Calu3 (cell line): ENCODE data around the gene CNTNAP4. TPM values are rescaled to one million over a fixed set of nuclear protein-coding genes. Genes with fewer than 3 reads are reported as not detected.

Experiments
- BruUV-seq: library from RNA; stranded (reverse); fragments of 400-500 nt; replicated peaks from 2 replicates; lab custom pipeline; 2021; lab: Mats Ljungman, UMichigan
- CTCF ChIA-PET: fragments of 300-600 bp; sonication (Branson Sonifier 250); formaldehyde crosslinking; loops from one replicate; lab custom pipeline; 2022; ENCODE audit warnings: antibody characterized with exemption; lab: Charles Lee
- DNase-seq: peaks from one replicate; pipeline ENCODE4 v3.0.0; 2022
- H3K27ac Mint-ChIP-seq: one replicate; pipeline ENCODE4 v1.8.0; 2022; ENCODE audit warnings: mixed read lengths; ENCODE audit not compliant: unreplicated experiment
- H3K27me3 Mint-ChIP-seq: one replicate; pipeline ENCODE4 v1.8.0; 2022; ENCODE audit warnings: mixed read lengths; ENCODE audit not compliant: unreplicated experiment
- H3K36me3 Mint-ChIP-seq: one replicate; pipeline ENCODE4 v1.8.0; 2022; ENCODE audit warnings: mild to moderate bottlenecking, moderate library complexity, mixed read lengths; ENCODE audit not compliant: insufficient read depth, unreplicated experiment
- H3K4me1 Mint-ChIP-seq: one replicate; pipeline ENCODE4 v1.8.0; 2022; ENCODE audit warnings: mild to moderate bottlenecking, low read depth, mixed read lengths; ENCODE audit not compliant: unreplicated experiment
- H3K4me3 Mint-ChIP-seq: one replicate; pipeline ENCODE4 v1.8.0; 2022; ENCODE audit warnings: mild to moderate bottlenecking, low read depth, moderate library complexity, mixed read lengths; ENCODE audit not compliant: unreplicated experiment
- H3K9me3 Mint-ChIP-seq: one replicate; pipeline ENCODE4 v1.8.0; 2022; ENCODE audit warnings: low read depth, mixed read lengths; ENCODE audit not compliant: unreplicated experiment
- intact Hi-C: fragments of 100-400 bp; cut with micrococcal nuclease; formaldehyde crosslinking; loops from one replicate; pipeline ENCODE4 v1.10.0; 2022; ENCODE audit not compliant: unreplicated experiment
- total RNA-seq: library from RNA; stranded (reverse); gene quantifications from 2 replicates; pipeline ENCODE4 v1.2.3, GENCODE V29; 2022
- TF ChIP-seq, protein P1 (sequence below): fragments of 200-600 bp; IDR thresholded peaks from one replicate; pipeline ENCODE4 v1.8.0; 2022; ENCODE audit warnings: antibody characterized with exemption; ENCODE audit not compliant: unreplicated experiment

CNTNAP4 gene
- total RNA-seq, 1 experiment from 2014 or later: not detected

DNA sequence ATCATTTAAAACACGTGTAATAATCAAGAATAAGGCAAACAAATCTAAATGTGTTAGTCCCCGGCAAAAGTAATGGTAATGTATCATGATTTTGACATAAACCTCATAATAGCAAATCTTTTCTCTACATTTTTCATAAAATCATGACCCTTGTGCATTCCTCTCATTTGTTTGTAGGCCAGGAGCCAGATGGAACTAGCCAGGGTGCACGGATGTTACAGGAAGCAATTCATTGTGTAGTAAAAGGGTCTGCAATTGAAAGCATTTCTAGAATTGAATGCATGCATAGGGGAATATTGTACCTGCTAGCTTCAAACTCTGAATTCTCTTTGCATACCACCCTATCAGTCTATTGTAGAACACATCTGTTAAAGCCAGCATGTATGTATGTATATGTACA lies 66.6 kb downstream of the CNTNAP4 start:
- no TSS peak for BruUV-seq
- H3K27ac Mint-ChIP-seq: no peak overlapping the region
- H3K36me3 Mint-ChIP-seq: no peaks in the 10 kb centered on the region
- no peaks in the 10 kb centered on the region for H3K9me3 Mint-ChIP-seq
- CTCF ChIA-PET: no interaction called here
- no peak overlapping the region for H3K4me3 Mint-ChIP-seq
- H3K27me3 Mint-ChIP-seq: peaks cover 16% of the 10 kb centered on the region
- no peaks in the 10 kb centered on the region for H3K4me1 Mint-ChIP-seq
- no peak for DNase-seq
- intact Hi-C loops: no loop called here
- TF ChIP-seq, protein P1, sequence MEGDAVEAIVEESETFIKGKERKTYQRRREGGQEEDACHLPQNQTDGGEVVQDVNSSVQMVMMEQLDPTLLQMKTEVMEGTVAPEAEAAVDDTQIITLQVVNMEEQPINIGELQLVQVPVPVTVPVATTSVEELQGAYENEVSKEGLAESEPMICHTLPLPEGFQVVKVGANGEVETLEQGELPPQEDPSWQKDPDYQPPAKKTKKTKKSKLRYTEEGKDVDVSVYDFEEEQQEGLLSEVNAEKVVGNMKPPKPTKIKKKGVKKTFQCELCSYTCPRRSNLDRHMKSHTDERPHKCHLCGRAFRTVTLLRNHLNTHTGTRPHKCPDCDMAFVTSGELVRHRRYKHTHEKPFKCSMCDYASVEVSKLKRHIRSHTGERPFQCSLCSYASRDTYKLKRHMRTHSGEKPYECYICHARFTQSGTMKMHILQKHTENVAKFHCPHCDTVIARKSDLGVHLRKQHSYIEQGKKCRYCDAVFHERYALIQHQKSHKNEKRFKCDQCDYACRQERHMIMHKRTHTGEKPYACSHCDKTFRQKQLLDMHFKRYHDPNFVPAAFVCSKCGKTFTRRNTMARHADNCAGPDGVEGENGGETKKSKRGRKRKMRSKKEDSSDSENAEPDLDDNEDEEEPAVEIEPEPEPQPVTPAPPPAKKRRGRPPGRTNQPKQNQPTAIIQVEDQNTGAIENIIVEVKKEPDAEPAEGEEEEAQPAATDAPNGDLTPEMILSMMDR: no peak

DNA sequence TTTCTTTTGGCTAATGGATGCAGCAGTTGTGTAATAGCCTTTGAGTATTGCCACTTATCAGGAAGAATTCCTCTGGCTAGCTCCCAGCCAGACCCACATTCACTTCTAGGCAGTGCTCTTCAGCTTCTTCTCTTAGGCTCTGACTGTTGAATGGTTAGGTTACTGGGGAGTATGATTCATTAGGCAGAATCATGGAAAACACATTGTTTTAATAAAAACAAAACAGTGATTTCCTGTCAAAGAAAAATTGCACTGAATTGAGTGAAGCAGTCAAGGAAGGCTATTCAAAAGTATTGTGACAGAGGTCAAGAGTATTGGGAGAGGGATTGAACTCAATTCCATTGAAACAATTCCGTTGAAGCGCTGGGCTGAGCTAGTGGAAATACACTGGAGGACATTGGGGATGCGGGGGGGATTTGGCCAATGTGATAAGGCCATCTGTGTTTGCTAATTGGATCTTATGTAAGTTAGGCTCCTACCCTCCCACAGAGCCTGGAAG lies 68.0 kb downstream of the CNTNAP4 start:
- no peak overlapping the region for H3K27ac Mint-ChIP-seq
- peaks cover 9% of the 10 kb centered on the region for H3K27me3 Mint-ChIP-seq
- TF ChIP-seq, protein P1: no peak
- no peak overlapping the region for H3K4me3 Mint-ChIP-seq
- H3K4me1 Mint-ChIP-seq: no peaks in the 10 kb centered on the region
- no TSS peak for BruUV-seq
- DNase-seq: no peak
- CTCF ChIA-PET: interaction anchor here (1.2 kb wide), 1 partner anchor 47 kb away, joined by 3 read pairs; no protein-coding TSS in a partner anchor
- intact Hi-C loops: no loop called here
- no peaks in the 10 kb centered on the region for H3K36me3 Mint-ChIP-seq
- no peaks in the 10 kb centered on the region for H3K9me3 Mint-ChIP-seq

DNA sequence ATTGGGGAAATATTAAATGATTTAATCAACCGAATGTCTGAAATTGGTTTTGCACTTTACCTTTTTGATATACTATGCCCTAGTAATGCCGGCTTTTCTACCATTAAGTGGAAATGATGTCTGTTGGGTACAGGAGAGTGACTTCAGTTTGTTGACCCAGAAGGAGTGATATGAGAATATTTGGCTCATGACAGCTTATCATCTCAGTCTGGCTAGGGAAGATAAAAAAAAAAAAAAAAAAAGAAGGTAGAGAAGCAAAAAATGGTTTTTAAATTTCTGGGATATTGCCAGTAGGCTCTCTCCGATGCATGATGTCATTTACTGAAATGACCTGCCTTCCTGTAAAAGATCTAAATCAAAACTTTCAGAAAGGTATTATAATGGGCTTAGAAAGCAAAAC lies 69.0 kb downstream of the CNTNAP4 start:
- BruUV-seq: no TSS peak
- H3K4me3 Mint-ChIP-seq: no peak overlapping the region
- no peaks in the 10 kb centered on the region for H3K4me1 Mint-ChIP-seq
- no peak for DNase-seq
- CTCF ChIA-PET: interaction anchor here (1.2 kb wide), 1 partner anchor 48 kb away, joined by 3 read pairs; no protein-coding TSS in a partner anchor
- no peaks in the 10 kb centered on the region for H3K36me3 Mint-ChIP-seq
- H3K27ac Mint-ChIP-seq: no peak overlapping the region
- TF ChIP-seq, protein P1: no peak
- no peaks in the 10 kb centered on the region for H3K27me3 Mint-ChIP-seq
- H3K9me3 Mint-ChIP-seq: no peaks in the 10 kb centered on the region
- intact Hi-C loops: no loop called here

DNA sequence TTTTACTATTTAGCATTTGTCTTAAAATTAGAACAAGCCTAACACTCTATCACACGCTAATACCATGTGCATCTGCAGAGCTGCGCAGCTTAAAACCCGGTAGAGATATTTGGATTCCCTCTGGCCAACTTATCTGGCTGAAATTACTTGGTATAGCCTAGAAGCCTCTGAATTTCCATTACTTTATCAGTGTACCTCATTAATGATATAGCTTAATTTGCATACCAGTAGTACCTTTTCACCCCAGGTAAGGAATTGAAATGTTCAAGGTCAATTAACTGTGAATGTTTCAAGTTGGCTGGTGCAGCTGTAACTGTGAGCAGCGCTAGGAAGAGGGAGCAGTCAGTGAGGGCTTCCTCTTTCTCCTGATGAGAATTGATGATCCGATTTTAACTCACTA lies 74.2 kb downstream of the CNTNAP4 start:
- CTCF ChIA-PET: no interaction called here
- intact Hi-C loops: no loop called here
- TF ChIP-seq, protein P1: no peak
- no peaks in the 10 kb centered on the region for H3K9me3 Mint-ChIP-seq
- H3K4me1 Mint-ChIP-seq: no peaks in the 10 kb centered on the region
- no peak for DNase-seq
- H3K4me3 Mint-ChIP-seq: no peak overlapping the region
- BruUV-seq: no TSS peak
- no peaks in the 10 kb centered on the region for H3K27me3 Mint-ChIP-seq
- H3K27ac Mint-ChIP-seq: no peak overlapping the region
- no peaks in the 10 kb centered on the region for H3K36me3 Mint-ChIP-seq
